Measurements from ENCODE around the gene TRMT61B.

TRMT61B gene

GRCh38 chr2:28902584-28902983 lies 32.5 kb upstream of the TRMT61B start:
- no peaks in the 10 kb centered on the region for H3K27me3 ChIP-seq (ENCODE audit: control insufficient read depth in 5 of 5, insufficient read depth in 4 of 5, low read length in 5 of 5)
- H3K4me3 ChIP-seq (ENCODE audit: low read depth in 1 of 5, low read length in 5 of 5) = no peak overlapping the region

GRCh38 chr2:28901841-28902240 lies 31.7 kb upstream of the TRMT61B start:
- H3K9me3 ChIP-seq (ENCODE audit: control insufficient read depth in 5 of 5, low read length in 5 of 5) = no peaks in the 10 kb centered on the region
- no peak overlapping the region for H3K4me3 ChIP-seq (ENCODE audit: low read depth in 1 of 5, low read length in 5 of 5)
- peaks cover 0 to 34% (median 26%) of the 10 kb centered on the region in 5 donors for H3K4me1 ChIP-seq (ENCODE audit: control insufficient read depth in 5 of 5, insufficient read depth in 5 of 5, low read length in 5 of 5)
- H3K27me3 ChIP-seq (ENCODE audit: control insufficient read depth in 5 of 5, insufficient read depth in 4 of 5, low read length in 5 of 5) = no peaks in the 10 kb centered on the region
- peaks cover 9 to 26% (median 17%) of the 10 kb centered on the region in 5 donors for H3K36me3 ChIP-seq (ENCODE audit: control insufficient read depth in 5 of 5, insufficient read depth in 5 of 5, low read length in 5 of 5)
- H3K27ac ChIP-seq (ENCODE audit: low read depth, low read length) = no peak overlapping the region
- H3K9ac ChIP-seq (ENCODE audit: low read length in 5 of 5) = no peak overlapping the region

More at GRCh38 chr2:28902584-28902983, 32.5 kb upstream of the TRMT61B start:
- H3K9ac ChIP-seq (ENCODE audit: low read length in 5 of 5) = no peak overlapping the region
- H3K4me1 ChIP-seq (ENCODE audit: control insufficient read depth in 5 of 5, insufficient read depth in 5 of 5, low read length in 5 of 5) = peaks cover 0 to 32% (median 19%) of the 10 kb centered on the region in 5 donors
- H3K9me3 ChIP-seq (ENCODE audit: control insufficient read depth in 5 of 5, low read length in 5 of 5) = no peaks in the 10 kb centered on the region
- H3K36me3 ChIP-seq (ENCODE audit: control insufficient read depth in 5 of 5, insufficient read depth in 5 of 5, low read length in 5 of 5) = peaks cover 11 to 33% (median 23%) of the 10 kb centered on the region in 5 donors
- H3K27ac ChIP-seq (ENCODE audit: low read depth, low read length) = no peak overlapping the region

- no peaks in the 10 kb centered on the region for H3K9me3 ChIP-seq (ENCODE audit: control insufficient read depth in 5 of 5, low read length in 5 of 5)
- no peak overlapping the region for H3K4me3 ChIP-seq (ENCODE audit: low read depth in 1 of 5, low read length in 5 of 5)
- peaks cover 3 to 19% (median 11%) of the 10 kb centered on the region in 5 donors for H3K36me3 ChIP-seq (ENCODE audit: control insufficient read depth in 5 of 5, insufficient read depth in 5 of 5, low read length in 5 of 5)
- H3K27ac ChIP-seq (ENCODE audit: low read depth, low read length) = no peak overlapping the region
- no peak overlapping the region for H3K9ac ChIP-seq (ENCODE audit: low read length in 5 of 5)
- peaks cover 0 to 40% (median 32%) of the 10 kb centered on the region in 5 donors for H3K4me1 ChIP-seq (ENCODE audit: control insufficient read depth in 5 of 5, insufficient read depth in 5 of 5, low read length in 5 of 5)
- no peaks in the 10 kb centered on the region for H3K27me3 ChIP-seq (ENCODE audit: control insufficient read depth in 5 of 5, insufficient read depth in 4 of 5, low read length in 5 of 5)
Measured at GRCh38 chr2:28901202-28901601, 31.1 kb upstream of the TRMT61B start.

- H3K27ac ChIP-seq (ENCODE audit: low read depth, low read length) = peak overlapping the region; percentile 34
- no peak overlapping the region for H3K4me3 ChIP-seq (ENCODE audit: low read depth in 1 of 5, low read length in 5 of 5)
- peaks cover 0 to 49% (median 39%) of the 10 kb centered on the region in 5 donors for H3K4me1 ChIP-seq (ENCODE audit: control insufficient read depth in 5 of 5, insufficient read depth in 5 of 5, low read length in 5 of 5)
- peaks cover 0 to 3% (median 0%) of the 10 kb centered on the region in 5 donors for H3K9me3 ChIP-seq (ENCODE audit: control insufficient read depth in 5 of 5, low read length in 5 of 5)
- H3K36me3 ChIP-seq (ENCODE audit: control insufficient read depth in 5 of 5, insufficient read depth in 5 of 5, low read length in 5 of 5) = peaks cover under 1 to 9% (median 8%) of the 10 kb centered on the region in 5 donors
- H3K9ac ChIP-seq (ENCODE audit: low read length in 5 of 5) = peak overlapping the region in 2 of 5 donors; percentile 35 to 44
- H3K27me3 ChIP-seq (ENCODE audit: control insufficient read depth in 5 of 5, insufficient read depth in 4 of 5, low read length in 5 of 5) = no peaks in the 10 kb centered on the region
Measured at GRCh38 chr2:28898048-28898447, 27.9 kb upstream of the TRMT61B start.

GRCh38 chr2:28896906-28897305 lies 26.8 kb upstream of the TRMT61B start:
- no peak overlapping the region for H3K9ac ChIP-seq (ENCODE audit: low read length in 5 of 5)
- peaks cover 0 to 49% (median 39%) of the 10 kb centered on the region in 5 donors for H3K4me1 ChIP-seq (ENCODE audit: control insufficient read depth in 5 of 5, insufficient read depth in 5 of 5, low read length in 5 of 5)
- H3K27ac ChIP-seq (ENCODE audit: low read depth, low read length) = peak overlapping the region; percentile 84
- peaks cover 0 to 3% (median 0%) of the 10 kb centered on the region in 5 donors for H3K9me3 ChIP-seq (ENCODE audit: control insufficient read depth in 5 of 5, low read length in 5 of 5)
- no peak overlapping the region for H3K4me3 ChIP-seq (ENCODE audit: low read depth in 1 of 5, low read length in 5 of 5)
- no peaks in the 10 kb centered on the region for H3K27me3 ChIP-seq (ENCODE audit: control insufficient read depth in 5 of 5, insufficient read depth in 4 of 5, low read length in 5 of 5)
- H3K36me3 ChIP-seq (ENCODE audit: control insufficient read depth in 5 of 5, insufficient read depth in 5 of 5, low read length in 5 of 5) = peaks cover 0 to under 1% (median 0%) of the 10 kb centered on the region in 5 donors

GRCh38 chr2:28895189-28895893 lies 25.2 kb upstream of the TRMT61B start:
- Histone ChIP-seq H3K27me3 (ENCODE audit: control insufficient read depth in 5 of 5, insufficient read depth in 4 of 5, low read length in 5 of 5) (no peaks in the 10 kb centered on the region), H3K27ac (ENCODE audit: low read depth, low read length) (peak overlapping the region; percentile 84), H3K36me3 (ENCODE audit: control insufficient read depth in 5 of 5, insufficient read depth in 5 of 5, low read length in 5 of 5) (no peaks in the 10 kb centered on the region), H3K9ac (ENCODE audit: low read length in 5 of 5) (peak overlapping the region; percentile 30 to 96 (median 96)), H3K4me1 (ENCODE audit: control insufficient read depth in 5 of 5, insufficient read depth in 5 of 5, low read length in 5 of 5) (peaks cover 0 to 49% (median 39%) of the 10 kb centered on the region in 5 donors), H3K9me3 (ENCODE audit: control insufficient read depth in 5 of 5, low read length in 5 of 5) (peaks cover 0 to 3% (median 0%) of the 10 kb centered on the region in 5 donors), H3K4me3 (ENCODE audit: low read depth in 1 of 5, low read length in 5 of 5) (peak overlapping the region; percentile 87 to 100 (median 98))

GRCh38 chr2:28894470-28895188 lies 24.5 kb upstream of the TRMT61B start, which contains the start of gene WDR43:
WDR43 (plus strand) TSS chr2:28894667; CDS start chr2:28894699, 32 bp downstream.
- Histone ChIP-seq H3K27me3 (ENCODE audit: control insufficient read depth in 5 of 5, insufficient read depth in 4 of 5, low read length in 5 of 5) (no peaks in the 10 kb centered on the region), H3K36me3 (ENCODE audit: control insufficient read depth in 5 of 5, insufficient read depth in 5 of 5, low read length in 5 of 5) (no peaks in the 10 kb centered on the region), H3K27ac (ENCODE audit: low read depth, low read length) (peak within 1 kb of the TSS; percentile 84), H3K4me3 (ENCODE audit: low read depth in 1 of 5, low read length in 5 of 5) (peak within 1 kb of the TSS; percentile 87 to 100 (median 98)), H3K4me1 (ENCODE audit: control insufficient read depth in 5 of 5, insufficient read depth in 5 of 5, low read length in 5 of 5) (peaks cover 0 to 49% (median 39%) of the 10 kb centered on the region in 5 donors), H3K9me3 (ENCODE audit: control insufficient read depth in 5 of 5, low read length in 5 of 5) (peaks cover 0 to 3% (median 0%) of the 10 kb centered on the region in 5 donors), H3K9ac (ENCODE audit: low read length in 5 of 5) (peak within 1 kb of the TSS in 4 of 5 donors; percentile 89 to 96 (median 96))

DNA sequence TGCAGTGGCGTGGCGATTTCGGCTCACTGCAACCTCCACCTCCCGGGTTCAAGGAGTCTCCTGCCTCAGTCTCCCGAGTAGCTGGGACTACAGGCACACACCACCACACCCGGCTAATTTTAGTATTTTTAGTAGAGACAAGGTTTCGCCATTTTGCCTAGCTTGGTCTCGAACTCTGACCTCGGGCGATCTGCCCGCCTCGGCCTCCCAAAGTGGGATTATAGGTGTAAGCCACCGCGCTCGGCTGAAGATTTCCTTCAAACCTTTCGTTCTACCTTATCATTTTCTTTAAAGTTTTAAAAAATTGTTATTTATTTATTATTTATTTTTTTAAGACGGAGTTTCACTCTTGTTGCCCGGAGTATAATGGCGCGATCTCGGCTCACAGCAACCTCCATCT lies 23.4 kb upstream of the TRMT61B start:
- H3K36me3 ChIP-seq (ENCODE audit: control insufficient read depth in 5 of 5, insufficient read depth in 5 of 5, low read length in 5 of 5) = no peaks in the 10 kb centered on the region
- no peak overlapping the region for H3K27ac ChIP-seq (ENCODE audit: low read depth, low read length)
- no peak overlapping the region for H3K9ac ChIP-seq (ENCODE audit: low read length in 5 of 5)
- peaks cover 0 to 39% (median 32%) of the 10 kb centered on the region in 5 donors for H3K4me1 ChIP-seq (ENCODE audit: control insufficient read depth in 5 of 5, insufficient read depth in 5 of 5, low read length in 5 of 5)
- peaks cover 0 to 3% (median 0%) of the 10 kb centered on the region in 5 donors for H3K9me3 ChIP-seq (ENCODE audit: control insufficient read depth in 5 of 5, low read length in 5 of 5)
- no peak overlapping the region for H3K4me3 ChIP-seq (ENCODE audit: low read depth in 1 of 5, low read length in 5 of 5)
- no peaks in the 10 kb centered on the region for H3K27me3 ChIP-seq (ENCODE audit: control insufficient read depth in 5 of 5, insufficient read depth in 4 of 5, low read length in 5 of 5)

DNA sequence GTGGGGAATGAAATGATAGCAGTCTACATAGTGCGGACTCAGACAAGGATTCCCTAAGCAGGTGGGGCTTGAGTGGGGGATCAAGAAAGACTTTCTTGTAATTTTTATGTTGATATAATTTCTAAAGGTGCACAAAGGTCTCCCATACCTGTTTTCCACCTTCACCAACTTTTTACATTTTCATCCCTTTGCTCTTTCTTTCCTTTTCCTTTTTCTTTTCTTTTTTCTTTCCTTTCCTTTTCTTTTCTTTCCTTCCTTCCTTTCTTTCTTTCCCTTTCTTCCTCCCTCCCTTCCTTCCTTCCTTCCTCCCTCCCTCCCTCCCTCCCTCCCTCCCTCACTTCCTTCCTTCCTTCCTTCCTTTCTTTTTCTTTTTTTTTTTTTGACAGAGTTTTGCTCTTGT lies 10.1 kb upstream of the TRMT61B start:
- Histone ChIP-seq H3K27me3 (ENCODE audit: control insufficient read depth in 5 of 5, insufficient read depth in 4 of 5, low read length in 5 of 5) (peaks cover 0 to 5% (median 2%) of the 10 kb centered on the region in 5 donors), H3K4me3 (ENCODE audit: low read depth in 1 of 5, low read length in 5 of 5) (no peak overlapping the region), H3K9ac (ENCODE audit: low read length in 5 of 5) (no peak overlapping the region), H3K36me3 (ENCODE audit: control insufficient read depth in 5 of 5, insufficient read depth in 5 of 5, low read length in 5 of 5) (no peaks in the 10 kb centered on the region), H3K27ac (ENCODE audit: low read depth, low read length) (no peak overlapping the region), H3K4me1 (ENCODE audit: control insufficient read depth in 5 of 5, insufficient read depth in 5 of 5, low read length in 5 of 5) (no peaks in the 10 kb centered on the region), H3K9me3 (ENCODE audit: control insufficient read depth in 5 of 5, low read length in 5 of 5) (no peaks in the 10 kb centered on the region)

DNA sequence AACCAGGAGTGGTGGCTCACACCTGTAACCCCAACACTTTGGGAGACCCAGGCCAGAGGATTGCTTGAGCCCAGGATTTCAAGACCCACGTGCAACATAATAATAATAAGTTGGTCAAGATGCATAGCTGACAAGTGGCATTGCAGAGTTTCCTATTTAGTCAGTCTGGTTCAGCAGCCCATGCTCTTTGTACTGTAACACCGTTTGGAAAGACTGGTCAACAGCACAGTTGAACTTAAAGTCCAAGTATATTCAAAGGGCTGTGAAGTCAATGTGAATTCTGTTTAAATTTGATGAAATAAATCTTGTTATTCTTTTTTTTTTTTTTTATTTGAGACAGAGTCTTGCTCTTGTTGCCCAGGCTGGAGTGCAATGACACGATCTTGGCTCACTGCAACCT lies 1.5 kb upstream of the TRMT61B start:
- no peak overlapping the region for H3K27ac ChIP-seq (ENCODE audit: low read depth, low read length)
- H3K9ac ChIP-seq (ENCODE audit: low read length in 5 of 5) = no peak overlapping the region
- H3K27me3 ChIP-seq (ENCODE audit: control insufficient read depth in 5 of 5, insufficient read depth in 4 of 5, low read length in 5 of 5) = peaks cover 0 to 3% (median 0%) of the 10 kb centered on the region in 5 donors
- no peaks in the 10 kb centered on the region for H3K36me3 ChIP-seq (ENCODE audit: control insufficient read depth in 5 of 5, insufficient read depth in 5 of 5, low read length in 5 of 5)
- H3K9me3 ChIP-seq (ENCODE audit: control insufficient read depth in 5 of 5, low read length in 5 of 5) = no peaks in the 10 kb centered on the region
- H3K4me3 ChIP-seq (ENCODE audit: low read depth in 1 of 5, low read length in 5 of 5) = no peak overlapping the region
- H3K4me1 ChIP-seq (ENCODE audit: control insufficient read depth in 5 of 5, insufficient read depth in 5 of 5, low read length in 5 of 5) = peaks cover 0 to 34% (median 28%) of the 10 kb centered on the region in 5 donors

Data from subcutaneous abdominal adipose tissue (tissue), 5 donors.